Measurements from ENCODE around the gene ZNF747.
A peak's percentile ranks its signal among the peaks of the same experiment; 100 is the strongest.
"Not testable (repeated sequence)": the region's sequence is repeated elsewhere in the genome, so short reads cannot be mapped to it uniquely, and the experiment has no call there.

The ZNF747 gene

GRCh38 chr16:30557957-30558788 is 23.5 kb upstream of the ZNF747 start, which contains the start of gene ZNF764:
Gene ZNF764, minus strand, starts transcription at chr16:30558374. Its CDS starts 192 bp downstream, at chr16:30558182.
- DNase-seq (ENCODE audit: low read depth in 1 of 2, low spot score in 1 of 2), result peak; percentile 88 to 98

- DNase-seq (ENCODE audit: low read depth in 1 of 2, low spot score in 1 of 2), result no peak
These were observed 23.0 kb upstream of the ZNF747 start for GRCh38 chr16:30557707-30557956.

- no peak for DNase-seq (ENCODE audit: low read depth in 1 of 2, low spot score in 1 of 2)
These were observed 21.4 kb upstream of the ZNF747 start for GRCh38 chr16:30556125-30556473.

- no peak for DNase-seq (ENCODE audit: low read depth in 1 of 2, low spot score in 1 of 2)
These were observed 20.9 kb upstream of the ZNF747 start for GRCh38 chr16:30555315-30556124.

- DNase-seq (ENCODE audit: low read depth in 1 of 2, low spot score in 1 of 2), result no peak
These were observed 20.1 kb upstream of the ZNF747 start for GRCh38 chr16:30554557-30555314.

- DNase-seq (ENCODE audit: low read depth in 1 of 2, low spot score in 1 of 2), result no peak
These were observed 18.8 kb upstream of the ZNF747 start for GRCh38 chr16:30553393-30553899.

- no peak for DNase-seq (ENCODE audit: low read depth in 1 of 2, low spot score in 1 of 2)
These were observed 18.3 kb upstream of the ZNF747 start for GRCh38 chr16:30552956-30553355.

GRCh38 chr16:30551781-30552180 is 17.1 kb upstream of the ZNF747 start:
- DNase-seq (ENCODE audit: low read depth in 1 of 2, low spot score in 1 of 2), result peak in 1 of 2 donors; percentile 58

- DNase-seq (ENCODE audit: low read depth in 1 of 2, low spot score in 1 of 2), result no peak
These were observed 14.0 kb upstream of the ZNF747 start for GRCh38 chr16:30548416-30549253.

GRCh38 chr16:30546115-30546514 is 11.5 kb upstream of the ZNF747 start:
- no peak for DNase-seq (ENCODE audit: low read depth in 1 of 2, low spot score in 1 of 2)

GRCh38 chr16:30543067-30543466 is 8.4 kb upstream of the ZNF747 start:
- DNase-seq (ENCODE audit: low read depth in 1 of 2, low spot score in 1 of 2), result no peak

- no peak for DNase-seq (ENCODE audit: low read depth in 1 of 2, low spot score in 1 of 2)
These were observed 7.1 kb upstream of the ZNF747 start for GRCh38 chr16:30541502-30542329.

- not testable (repeated sequence) for DNase-seq (ENCODE audit: low read depth in 1 of 2, low spot score in 1 of 2)
These were observed 6.3 kb upstream of the ZNF747 start for GRCh38 chr16:30540916-30541464.

GRCh38 chr16:30539986-30540526 is 5.4 kb upstream of the ZNF747 start:
- DNase-seq (ENCODE audit: low read depth in 1 of 2, low spot score in 1 of 2), result not testable (repeated sequence)

GRCh38 chr16:30539000-30539964 is 4.6 kb upstream of the ZNF747 start:
- no peak for DNase-seq (ENCODE audit: low read depth in 1 of 2, low spot score in 1 of 2)

- not testable (repeated sequence) for DNase-seq (ENCODE audit: low read depth in 1 of 2, low spot score in 1 of 2)
These were observed 1.9 kb upstream of the ZNF747 start for GRCh38 chr16:30536391-30537024.

- peak; percentile 57 to 70 for DNase-seq (ENCODE audit: low read depth in 1 of 2, low spot score in 1 of 2)
These were observed 1.1 kb upstream of the ZNF747 start for GRCh38 chr16:30535777-30536190.

All from activated CD4-positive, alpha-beta T cell treated with anti-CD3 and anti-CD28 coated beads, Interleukin-2, amount 50 U/mL, for 24 hours (primary cell).